Epithelial cell of esophagus (primary cell): ENCODE measurements around the gene SDF4.

ENCODE experiments used
- DNase-seq: peaks from one replicate; pipeline ENCODE4 v3.0.0; 2010; ENCODE audit warnings: low read depth
- H3K4me3 ChIP-seq: 2 replicates; pipeline ENCODE4 v1.5.1; 2011; ENCODE audit warnings: mild to moderate bottlenecking, low read length, control low read depth
- CTCF ChIP-seq: IDR thresholded peaks from 2 replicates; pipeline ENCODE4 v1.5.1; 2011; ENCODE audit warnings: low read depth, mild to moderate bottlenecking, low read length, control low read depth, inconsistent platforms; ENCODE audit not compliant: insufficient read depth; ENCODE audit errors: missing control alignments

Gene SDF4

DNA sequence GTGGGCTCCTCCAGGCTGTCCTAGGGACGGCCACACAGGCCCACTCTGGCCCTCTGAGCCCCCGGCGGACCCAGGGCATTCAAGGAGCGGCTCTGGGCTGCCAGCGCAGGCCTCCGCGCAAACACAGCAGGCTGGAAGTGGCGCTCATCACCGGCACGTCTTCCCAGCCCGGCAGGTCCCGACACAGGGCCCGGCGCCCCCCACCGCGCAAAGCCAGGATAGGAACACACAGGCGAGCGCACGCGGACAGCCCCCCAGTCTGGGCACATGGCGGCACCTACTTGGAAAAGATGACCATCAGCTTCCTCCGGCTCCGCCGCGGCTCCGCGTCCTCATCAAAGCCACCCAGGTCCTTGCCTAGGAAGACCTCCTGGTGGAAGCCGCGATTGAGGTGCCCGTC, 3.6 kb downstream of the SDF4 start:
- no peak overlapping the region for H3K4me3 ChIP-seq
- no peak for DNase-seq
- no peak for TF ChIP-seq CTCF

DNA sequence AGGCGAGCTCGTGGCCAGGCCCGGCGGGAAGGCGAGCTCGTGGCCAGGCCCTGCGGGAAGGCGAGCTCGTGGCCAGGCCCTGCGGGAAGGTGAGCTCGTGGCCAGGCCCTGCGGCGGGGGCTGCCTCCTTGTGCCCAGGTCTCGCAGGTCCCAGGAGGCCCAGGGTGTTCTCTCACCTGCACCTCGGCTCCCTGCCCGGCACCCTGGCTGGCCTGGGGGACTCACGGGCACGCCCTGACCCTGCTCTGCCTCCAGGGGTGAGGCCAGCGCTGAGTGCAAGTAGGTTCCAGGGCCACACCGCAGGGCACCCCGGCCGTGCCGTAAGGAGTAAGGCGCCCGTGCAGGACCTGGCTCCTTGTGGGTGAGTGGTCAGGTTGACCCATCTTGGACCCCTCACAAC, 4.4 kb downstream of the SDF4 start:
- no peak overlapping the region for H3K4me3 ChIP-seq
- TF ChIP-seq CTCF = no peak
- DNase-seq = no peak

GRCh38 chr1:1226566-1227362, 5.0 kb downstream of the SDF4 start:
- no peak for TF ChIP-seq CTCF
- DNase-seq = no peak
- no peak overlapping the region for H3K4me3 ChIP-seq

- TF ChIP-seq CTCF = no peak
- no peak for DNase-seq
- H3K4me3 ChIP-seq = no peak overlapping the region
Measured at GRCh38 chr1:1225913-1226312, 5.9 kb downstream of the SDF4 start.

DNA sequence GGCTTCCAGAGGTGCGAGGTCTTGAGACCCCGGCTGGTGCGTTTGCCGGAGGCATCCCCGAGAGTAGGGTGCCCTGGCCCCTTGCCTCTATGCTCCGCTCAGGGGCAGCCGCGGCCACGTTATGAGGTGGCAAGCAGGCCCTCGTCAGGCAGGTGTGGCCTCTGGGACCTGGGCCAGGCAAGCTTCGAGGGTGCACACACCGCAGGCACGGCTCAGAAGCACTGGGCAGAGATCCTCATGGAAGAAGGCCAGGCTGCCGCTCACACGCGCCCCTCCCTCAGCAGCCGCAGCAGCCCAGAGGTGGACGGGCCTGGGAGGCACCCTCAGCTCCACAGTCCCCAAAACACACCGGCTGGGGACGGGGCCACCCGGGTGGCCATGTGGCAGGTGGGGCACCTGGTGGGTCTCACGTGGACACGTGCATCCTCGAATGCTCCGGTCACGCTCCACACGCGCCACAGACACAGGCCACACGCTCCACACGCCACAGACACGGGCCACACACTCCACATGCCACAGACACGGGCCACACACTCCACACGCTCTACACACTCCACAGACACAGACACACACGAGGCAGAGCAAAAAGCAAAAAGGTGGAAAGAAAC, 6.5 kb downstream of the SDF4 start:
- no peak for DNase-seq
- H3K4me3 ChIP-seq = no peak overlapping the region
- TF ChIP-seq CTCF = no peak

GRCh38 chr1:1223891-1224290, 7.9 kb downstream of the SDF4 start:
- no peak overlapping the region for H3K4me3 ChIP-seq
- no peak for TF ChIP-seq CTCF
- DNase-seq = no peak

DNA sequence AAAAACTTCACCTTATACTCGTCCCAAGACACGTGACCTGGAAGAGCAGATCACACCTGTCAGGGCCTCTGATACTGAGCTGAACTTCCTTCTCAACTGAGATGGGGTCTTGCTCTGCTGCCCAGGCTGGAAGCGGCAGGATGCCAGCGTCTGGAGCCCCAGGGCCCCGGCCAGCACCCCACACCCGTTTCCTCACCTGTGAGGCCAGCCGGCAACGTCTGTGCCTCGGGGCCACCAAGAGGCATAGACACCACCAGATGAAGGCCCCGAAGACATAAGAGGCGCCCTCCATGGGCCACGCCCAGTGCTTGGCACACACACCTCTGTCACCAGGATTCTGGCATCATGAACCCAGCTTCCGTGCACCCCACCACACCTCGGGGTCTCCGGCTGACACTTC, 8.5 kb downstream of the SDF4 start:
- no peak for DNase-seq
- TF ChIP-seq CTCF = no peak
- no peak overlapping the region for H3K4me3 ChIP-seq
